Measurements from ENCODE around the gene IPO11.

IPO11 gene

GRCh38 chr5:62596691-62597090, 184.1 kb downstream of the IPO11 start:
- TF ChIP-seq TOX (CRISPR knock-in tag; IDR thresholded peaks at IDR 0.05; ENCODE audit: borderline replicate concordance) (no peak), BACH2 (CRISPR knock-in tag; IDR thresholded peaks at IDR 0.05; ENCODE audit: borderline replicate concordance) (no peak), CREB5 (CRISPR knock-in tag; IDR thresholded peaks at IDR 0.05; ENCODE audit: low read depth) (no peak), ZFP3 (CRISPR knock-in tag; IDR thresholded peaks at IDR 0.05) (no peak), PATZ1 (CRISPR knock-in tag; IDR thresholded peaks at IDR 0.05; ENCODE audit: borderline replicate concordance) (no peak), CSRNP3 (CRISPR knock-in tag; IDR thresholded peaks at IDR 0.05) (no peak)
- no peak for ATAC-seq

GRCh38 chr5:62597314-62597713, 184.8 kb downstream of the IPO11 start:
- ATAC-seq = no peak
- TF ChIP-seq GLIS3 (CRISPR knock-in tag; IDR thresholded peaks at IDR 0.05) (no peak), SNAI2 (CRISPR knock-in tag; IDR thresholded peaks at IDR 0.05) (no peak), BACH2 (CRISPR knock-in tag; IDR thresholded peaks at IDR 0.05; ENCODE audit: borderline replicate concordance) (no peak), ARNTL (CRISPR knock-in tag; IDR thresholded peaks at IDR 0.05; ENCODE audit: borderline replicate concordance, low read depth) (no peak), RARB (CRISPR knock-in tag; IDR thresholded peaks at IDR 0.05) (no peak), OSR1 (CRISPR knock-in tag; IDR thresholded peaks at IDR 0.05) (no peak), TOX (CRISPR knock-in tag; IDR thresholded peaks at IDR 0.05; ENCODE audit: borderline replicate concordance) (no peak), ZFP30 (CRISPR knock-in tag; IDR thresholded peaks at IDR 0.05) (no peak), CSRNP3 (CRISPR knock-in tag; IDR thresholded peaks at IDR 0.05) (no peak), ZNF565 (CRISPR knock-in tag; conservative IDR thresholded peaks at IDR 0.05; ENCODE audit: low read depth) (no peak), PPARA (CRISPR knock-in tag; IDR thresholded peaks at IDR 0.05; ENCODE audit: borderline replicate concordance) (no peak), ZFP3 (CRISPR knock-in tag; IDR thresholded peaks at IDR 0.05) (no peak), POU6F1 (CRISPR knock-in tag; IDR thresholded peaks at IDR 0.05; ENCODE audit: borderline replicate concordance, low read depth) (no peak), ESRRG (CRISPR knock-in tag; IDR thresholded peaks at IDR 0.05) (no peak), TCF4 (CRISPR knock-in tag; IDR thresholded peaks at IDR 0.05; ENCODE audit: borderline replicate concordance) (no peak), ZC3H10 (CRISPR knock-in tag; IDR thresholded peaks at IDR 0.05) (no peak), CREB5 (CRISPR knock-in tag; IDR thresholded peaks at IDR 0.05; ENCODE audit: low read depth) (no peak), ISL1 (CRISPR knock-in tag; IDR thresholded peaks at IDR 0.05) (no peak), ZNF8 (CRISPR knock-in tag; IDR thresholded peaks at IDR 0.05) (no peak), CSDC2 (CRISPR knock-in tag; IDR thresholded peaks at IDR 0.05) (no peak)

GRCh38 chr5:62600560-62601252, 188.1 kb downstream of the IPO11 start:
- TF ChIP-seq ZFP30 (CRISPR knock-in tag; IDR thresholded peaks at IDR 0.05) (no peak), ESRRG (CRISPR knock-in tag; IDR thresholded peaks at IDR 0.05) (no peak), PATZ1 (CRISPR knock-in tag; IDR thresholded peaks at IDR 0.05; ENCODE audit: borderline replicate concordance) (no peak), BACH2 (CRISPR knock-in tag; IDR thresholded peaks at IDR 0.05; ENCODE audit: borderline replicate concordance) (no peak), ZNF70 (CRISPR knock-in tag; IDR thresholded peaks at IDR 0.05) (no peak), PPARA (CRISPR knock-in tag; IDR thresholded peaks at IDR 0.05; ENCODE audit: borderline replicate concordance) (no peak), ZC3H10 (CRISPR knock-in tag; IDR thresholded peaks at IDR 0.05) (no peak), ZFP3 (CRISPR knock-in tag; IDR thresholded peaks at IDR 0.05) (no peak), ARNTL (CRISPR knock-in tag; IDR thresholded peaks at IDR 0.05; ENCODE audit: borderline replicate concordance, low read depth) (no peak)
- no peak for ATAC-seq
